NCI-H524 treated with DMSO at 0.1 percent for 48 hours (cell line): ENCODE measurements around the gene PADI3.

ENCODE experiments used
- DNase-seq: peaks from one replicate; lab custom pipeline; 2025; lab: John Stamatoyannopoulos, UW

The PADI3 gene

GRCh38 chr1:17248781-17249180, at the start of gene PADI3:
PADI3 (plus strand) TSS chr1:17249098; CDS start chr1:17249138, 40 bp downstream.
- no peak for DNase-seq

- DNase-seq = no peak
Measured at GRCh38 chr1:17199267-17200044, 49.4 kb upstream of the PADI3 start.

- no peak for DNase-seq
Measured at GRCh38 chr1:17200246-17200645, 48.7 kb upstream of the PADI3 start.

GRCh38 chr1:17200756-17201155, 48.1 kb upstream of the PADI3 start:
- no peak for DNase-seq

- no peak for DNase-seq
Measured at GRCh38 chr1:17201201-17202021, 47.5 kb upstream of the PADI3 start.

GRCh38 chr1:17204546-17205440, 44.1 kb upstream of the PADI3 start, which contains the start of gene PADI1:
PADI1 (plus strand) TSS chr1:17205128; CDS start chr1:17205218, 90 bp downstream.
- DNase-seq = no peak

- DNase-seq = no peak
Measured at GRCh38 chr1:17205652-17206051, 43.2 kb upstream of the PADI3 start.

- no peak for DNase-seq
Measured at GRCh38 chr1:17206196-17206595, 42.7 kb upstream of the PADI3 start.

- no peak for DNase-seq
Measured at GRCh38 chr1:17207046-17207445, 41.9 kb upstream of the PADI3 start.

GRCh38 chr1:17207540-17207939, 41.4 kb upstream of the PADI3 start:
- no peak for DNase-seq

GRCh38 chr1:17207966-17208418, 40.9 kb upstream of the PADI3 start:
- DNase-seq = no peak

- DNase-seq = no peak
Measured at GRCh38 chr1:17208546-17208945, 40.4 kb upstream of the PADI3 start.

- no peak for DNase-seq
Measured at GRCh38 chr1:17209430-17209829, 39.5 kb upstream of the PADI3 start.

GRCh38 chr1:17210176-17210575, 38.7 kb upstream of the PADI3 start:
- no peak for DNase-seq

GRCh38 chr1:17211377-17211776, 37.5 kb upstream of the PADI3 start:
- DNase-seq = no peak

GRCh38 chr1:17212009-17212408, 36.9 kb upstream of the PADI3 start:
- no peak for DNase-seq

GRCh38 chr1:17212487-17213121, 36.3 kb upstream of the PADI3 start:
- peak; percentile 9 for DNase-seq

GRCh38 chr1:17213148-17213781, 35.6 kb upstream of the PADI3 start:
- no peak for DNase-seq

GRCh38 chr1:17213782-17214148, 35.1 kb upstream of the PADI3 start:
- no peak for DNase-seq

GRCh38 chr1:17214876-17215544, 33.9 kb upstream of the PADI3 start:
- DNase-seq = no peak

- DNase-seq = no peak
Measured at GRCh38 chr1:17215545-17215890, 33.4 kb upstream of the PADI3 start.
